HepG2 (cell line): ENCODE measurements around the gene HOXC12. TPM values are rescaled to one million over a fixed set of nuclear protein-coding genes. Genes with fewer than 3 reads are reported as not detected.
A peak's percentile ranks its signal among the peaks of the same experiment; 100 is the strongest.

Source experiments
- AFF4 ChIP-seq: sonication (generic); formaldehyde crosslinking; IDR thresholded peaks from 2 replicates; pipeline ENCODE4 v1.4.0; 2020; ENCODE audit warnings: missing genetic modification reagents
- CSRNP1 ChIP-seq: sonication (generic); formaldehyde crosslinking; IDR thresholded peaks from 2 replicates; pipeline ENCODE4 v1.8.1; 2023; ENCODE audit warnings: mild to moderate bottlenecking, missing genetic modification reagents
- HMGXB4 ChIP-seq, 2 experiments: sonication (generic) in 1 of 2; formaldehyde crosslinking in 1 of 2; IDR thresholded peaks; 2 replicates each; pipeline versions ENCODE4 v1.4.0 to v1.6.1; 2018 to 2020; ENCODE audit warnings: missing genetic modification reagents in 2 of 2, borderline replicate concordance in 1 of 2, low read depth in 1 of 2, mild to moderate bottlenecking in 1 of 2, missing biosample characterization in 1 of 2
- TBX2 ChIP-seq: sonication (generic); formaldehyde crosslinking; IDR thresholded peaks from 2 replicates; pipeline ENCODE4 v1.5.0; 2020; ENCODE audit warnings: missing genetic modification reagents, mild to moderate bottlenecking, borderline replicate concordance
- ZBTB38 ChIP-seq: sonication (generic); formaldehyde crosslinking; IDR thresholded peaks from 2 replicates; pipeline ENCODE4 v1.5.1; 2020; ENCODE audit warnings: mild to moderate bottlenecking, missing genetic modification reagents
- ZFX ChIP-seq: sonication (generic); formaldehyde crosslinking; IDR thresholded peaks from 2 replicates; pipeline ENCODE4 v1.4.0; 2020; ENCODE audit warnings: mild to moderate bottlenecking, low read depth, missing genetic modification reagents, moderate library complexity
- ZNF552 ChIP-seq: sonication (generic); formaldehyde crosslinking; IDR thresholded peaks from 2 replicates; pipeline ENCODE4 v1.9.0; 2022; ENCODE audit warnings: missing genetic modification reagents, mild to moderate bottlenecking, borderline replicate concordance
- ZNF768 ChIP-seq: sonication (generic); formaldehyde crosslinking; IDR thresholded peaks from 2 replicates; pipeline ENCODE4 v1.4.0; 2020; ENCODE audit warnings: missing genetic modification reagents
- ZSCAN31 ChIP-seq: sonication (generic); formaldehyde crosslinking; IDR thresholded peaks from 2 replicates; pipeline ENCODE4 v1.5.0; 2020; ENCODE audit warnings: low read depth, mild to moderate bottlenecking, missing genetic modification reagents
- polyA plus RNA-seq, 8 experiments: library from polyadenylated mRNA; depleted of rRNA in 3 of 8; stranded (reverse) in 7 of 8; unstranded in 1 of 8; fragments of >200 nt; fragmentation: Illumina TruSeq in 4 of 8; extraction: Trizol in 4 of 8; gene quantifications; 2 replicates each; pipeline versions ENCODE4 v1.2.1 to v1.2.3, GENCODE V29; 2011 to 2016; ENCODE audit warnings: low read depth in 4 of 8, missing spikeins in 1 of 8, mixed read lengths in 1 of 8; ENCODE audit not compliant: insufficient read depth in 1 of 8
- total RNA-seq, 5 experiments: library from RNA; depleted of rRNA; stranded (reverse); fragments of >200 nt; fragmentation: Illumina TruSeq; extraction: Trizol; gene quantifications; 2 replicates each; pipeline ENCODE4 v1.2.3, GENCODE V29; 2016; ENCODE audit warnings: low read depth in 1 of 5
- TF ChIP-seq, protein P1 (sequence below), 2 experiments: sonication (generic) in 1 of 2; formaldehyde crosslinking in 1 of 2; IDR thresholded peaks; 2 replicates each; pipeline versions ENCODE4 v1.4.0 to v1.6.1; 2016 to 2020; ENCODE audit warnings: borderline replicate concordance in 1 of 2, low read depth in 1 of 2, mild to moderate bottlenecking in 1 of 2, missing genetic modification reagents in 1 of 2
- TF ChIP-seq, protein P2 (sequence below), 2 experiments: fragments of 450-650 bp in 1 of 2; sonication (generic) in 1 of 2; formaldehyde crosslinking; IDR thresholded peaks; 2 replicates each; pipeline versions ENCODE4 v1.5.0 to v1.8.0; 2020 to 2022; ENCODE audit warnings: mild to moderate bottlenecking in 1 of 2, missing genetic modification reagents in 1 of 2

HOXC12 gene
- total and polyA plus RNA-seq, 2 of the 13 experiments (the other 11 are each of a cell fraction or from before 2014, with no cell fraction given): not detected

DNA sequence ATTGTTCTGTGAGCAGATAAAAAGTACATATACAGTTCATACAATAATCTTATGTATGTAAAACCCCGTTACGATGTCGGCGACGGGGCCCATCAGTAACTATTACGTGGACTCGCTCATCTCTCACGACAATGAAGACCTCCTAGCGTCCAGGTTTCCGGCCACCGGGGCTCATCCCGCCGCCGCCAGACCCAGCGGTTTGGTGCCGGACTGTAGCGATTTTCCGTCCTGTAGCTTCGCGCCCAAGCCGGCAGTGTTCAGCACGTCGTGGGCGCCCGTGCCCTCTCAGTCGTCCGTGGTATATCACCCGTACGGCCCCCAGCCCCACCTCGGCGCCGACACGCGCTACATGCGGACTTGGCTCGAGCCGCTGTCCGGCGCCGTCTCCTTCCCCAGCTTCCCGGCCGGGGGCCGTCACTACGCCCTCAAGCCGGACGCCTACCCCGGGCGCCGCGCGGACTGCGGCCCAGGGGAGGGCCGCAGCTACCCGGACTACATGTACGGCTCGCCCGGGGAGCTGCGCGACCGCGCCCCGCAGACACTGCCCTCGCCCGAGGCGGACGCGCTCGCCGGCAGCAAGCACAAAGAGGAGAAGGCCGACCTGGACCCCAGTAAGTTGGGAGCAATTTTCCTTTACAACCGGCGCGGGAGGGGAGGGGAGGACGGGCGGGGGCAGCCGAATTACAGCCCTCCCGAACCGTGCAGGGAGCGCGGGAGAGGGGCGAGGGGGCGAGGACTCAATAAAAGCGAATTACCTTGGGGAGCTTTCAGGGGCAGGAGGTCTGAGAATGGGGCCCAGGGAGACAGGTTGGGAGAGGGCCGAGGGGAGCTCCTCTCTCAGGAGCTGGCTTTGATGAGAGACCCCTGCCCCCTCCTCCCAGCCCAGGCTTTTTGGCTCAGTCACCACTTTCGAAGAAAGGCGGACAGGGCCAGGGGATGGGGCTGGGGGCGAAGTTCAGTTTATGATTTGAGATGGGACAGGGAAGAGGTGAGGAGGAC, 45.7 kb downstream of the HOXC12 start, which contains the start of gene HOXC9 (continued):
- TF ChIP-seq, protein P1, sequence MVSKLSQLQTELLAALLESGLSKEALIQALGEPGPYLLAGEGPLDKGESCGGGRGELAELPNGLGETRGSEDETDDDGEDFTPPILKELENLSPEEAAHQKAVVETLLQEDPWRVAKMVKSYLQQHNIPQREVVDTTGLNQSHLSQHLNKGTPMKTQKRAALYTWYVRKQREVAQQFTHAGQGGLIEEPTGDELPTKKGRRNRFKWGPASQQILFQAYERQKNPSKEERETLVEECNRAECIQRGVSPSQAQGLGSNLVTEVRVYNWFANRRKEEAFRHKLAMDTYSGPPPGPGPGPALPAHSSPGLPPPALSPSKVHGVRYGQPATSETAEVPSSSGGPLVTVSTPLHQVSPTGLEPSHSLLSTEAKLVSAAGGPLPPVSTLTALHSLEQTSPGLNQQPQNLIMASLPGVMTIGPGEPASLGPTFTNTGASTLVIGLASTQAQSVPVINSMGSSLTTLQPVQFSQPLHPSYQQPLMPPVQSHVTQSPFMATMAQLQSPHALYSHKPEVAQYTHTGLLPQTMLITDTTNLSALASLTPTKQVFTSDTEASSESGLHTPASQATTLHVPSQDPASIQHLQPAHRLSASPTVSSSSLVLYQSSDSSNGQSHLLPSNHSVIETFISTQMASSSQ (IDR thresholded peaks at IDR 0.05; ENCODE audit: low read depth): no peak
- TF ChIP-seq, protein P1 (CRISPR knock-in tag; IDR thresholded peaks at IDR 0.05; ENCODE audit: borderline replicate concordance): no peak
- TF ChIP-seq, protein P2, sequence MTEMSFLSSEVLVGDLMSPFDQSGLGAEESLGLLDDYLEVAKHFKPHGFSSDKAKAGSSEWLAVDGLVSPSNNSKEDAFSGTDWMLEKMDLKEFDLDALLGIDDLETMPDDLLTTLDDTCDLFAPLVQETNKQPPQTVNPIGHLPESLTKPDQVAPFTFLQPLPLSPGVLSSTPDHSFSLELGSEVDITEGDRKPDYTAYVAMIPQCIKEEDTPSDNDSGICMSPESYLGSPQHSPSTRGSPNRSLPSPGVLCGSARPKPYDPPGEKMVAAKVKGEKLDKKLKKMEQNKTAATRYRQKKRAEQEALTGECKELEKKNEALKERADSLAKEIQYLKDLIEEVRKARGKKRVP (CRISPR knock-in tag; IDR thresholded peaks at IDR 0.05): no peak
- peak; percentile 65; the same call in 1 of the 2 replicates for TF ChIP-seq ZBTB38 (CRISPR knock-in tag)
- TF ChIP-seq ZNF768 (CRISPR knock-in tag): peak; percentile 24; the same call in 1 of the 2 replicates
- TF ChIP-seq HMGXB4 (CRISPR knock-in tag; IDR thresholded peaks at IDR 0.05; ENCODE audit: borderline replicate concordance in 1 of 2, low read depth in 1 of 2): peak in 1 of 2 experiments; percentile 66; a peak in 2 of 4 replicates
- TF ChIP-seq AFF4 (CRISPR knock-in tag): no peak
- TF ChIP-seq TBX2 (CRISPR knock-in tag): peak; percentile 28; the same call in 1 of the 2 replicates
- peak; percentile 45; the same call in 1 of the 2 replicates for TF ChIP-seq ZFX
- 0 out of 2 replicates have a peak, but pooled peaks have one; percentile 43 for TF ChIP-seq ZNF552 (CRISPR knock-in tag)
- TF ChIP-seq CSRNP1 (CRISPR knock-in tag): peak; percentile 64; the same call in 1 of the 2 replicates
- 0 out of 2 replicates have a peak, but pooled peaks have one; percentile 22 for TF ChIP-seq ZSCAN31 (CRISPR knock-in tag)
